ENCODE measurements around the gene NIPSNAP3A. TPM values are rescaled to one million over a fixed set of nuclear protein-coding genes. Genes with fewer than 3 reads are reported as not detected.
"Not testable (repeated sequence)": the region's sequence is repeated elsewhere in the genome, so short reads cannot be mapped to it uniquely, and the experiment has no call there.

NIPSNAP3A gene
- total RNA-seq (ENCODE audit: unreplicated experiment) = 28.0 TPM
- long read RNA-seq, transcript NIPSNAP3A-201 (6 exons, 1,633 nt) = major isoform, 37 of 40 reads
- long read RNA-seq, partial matches to known transcripts = 2 of 40 reads
- long read RNA-seq, other reads (novel, unspliced or antisense) = 1 of 40 reads

DNA sequence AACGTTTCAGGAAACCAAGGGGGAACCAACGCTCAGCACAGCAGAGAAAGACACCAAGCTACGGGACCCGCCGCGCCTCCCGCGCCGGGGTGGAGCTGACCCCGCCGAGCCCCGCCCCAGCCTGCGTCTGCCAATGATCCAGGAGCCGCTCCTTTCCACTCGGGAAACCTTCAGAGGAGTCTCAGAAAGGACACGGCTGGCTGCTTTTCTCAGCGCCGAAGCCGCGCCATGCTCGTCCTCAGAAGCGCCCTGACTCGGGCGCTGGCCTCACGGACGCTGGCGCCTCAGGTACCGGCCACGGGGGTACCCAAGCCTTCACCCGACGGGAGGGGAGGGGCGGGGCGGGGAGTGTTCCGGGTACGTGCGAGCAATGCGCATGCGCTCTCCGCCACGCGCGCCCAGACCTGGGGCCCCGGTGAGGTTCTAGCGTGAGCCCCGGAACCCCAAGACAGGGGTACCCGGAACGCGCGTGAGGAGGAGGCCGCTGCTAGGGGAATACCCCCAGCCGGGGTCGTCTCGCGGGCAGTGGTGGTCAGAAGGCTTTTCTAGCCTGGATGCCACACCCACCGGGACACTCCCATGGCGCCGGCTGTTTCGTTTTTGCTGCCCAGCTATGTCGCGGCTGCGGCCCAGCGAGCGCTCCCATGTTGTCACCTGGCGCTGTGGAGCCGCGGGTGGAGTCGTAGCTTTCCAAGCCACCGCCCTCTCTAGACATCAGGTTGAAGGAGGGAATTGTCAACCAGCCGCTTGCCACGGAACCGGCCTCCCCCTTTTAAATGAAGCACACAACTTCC is at the start of gene NIPSNAP3A:
TSS of gene NIPSNAP3A (plus strand) at position 119 of the 794 bp plus-strand sequence. CDS start at position 229, 110 bp downstream.
- H3K27ac Mint-ChIP-seq (ENCODE audit: unreplicated experiment) = peak within 1 kb of the TSS; percentile 98
- peaks cover 8% of the 10 kb centered on the region for H3K9me3 Mint-ChIP-seq (ENCODE audit: unreplicated experiment)
- TF ChIP-seq, protein P1, sequence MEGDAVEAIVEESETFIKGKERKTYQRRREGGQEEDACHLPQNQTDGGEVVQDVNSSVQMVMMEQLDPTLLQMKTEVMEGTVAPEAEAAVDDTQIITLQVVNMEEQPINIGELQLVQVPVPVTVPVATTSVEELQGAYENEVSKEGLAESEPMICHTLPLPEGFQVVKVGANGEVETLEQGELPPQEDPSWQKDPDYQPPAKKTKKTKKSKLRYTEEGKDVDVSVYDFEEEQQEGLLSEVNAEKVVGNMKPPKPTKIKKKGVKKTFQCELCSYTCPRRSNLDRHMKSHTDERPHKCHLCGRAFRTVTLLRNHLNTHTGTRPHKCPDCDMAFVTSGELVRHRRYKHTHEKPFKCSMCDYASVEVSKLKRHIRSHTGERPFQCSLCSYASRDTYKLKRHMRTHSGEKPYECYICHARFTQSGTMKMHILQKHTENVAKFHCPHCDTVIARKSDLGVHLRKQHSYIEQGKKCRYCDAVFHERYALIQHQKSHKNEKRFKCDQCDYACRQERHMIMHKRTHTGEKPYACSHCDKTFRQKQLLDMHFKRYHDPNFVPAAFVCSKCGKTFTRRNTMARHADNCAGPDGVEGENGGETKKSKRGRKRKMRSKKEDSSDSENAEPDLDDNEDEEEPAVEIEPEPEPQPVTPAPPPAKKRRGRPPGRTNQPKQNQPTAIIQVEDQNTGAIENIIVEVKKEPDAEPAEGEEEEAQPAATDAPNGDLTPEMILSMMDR (IDR thresholded peaks at IDR 0.05; ENCODE audit: partially characterized antibody, unreplicated experiment) = no peak
- peaks cover 15% of the 10 kb centered on the region for H3K4me1 Mint-ChIP-seq (ENCODE audit: low read depth, unreplicated experiment)
- peak; percentile 87 for DNase-seq
- H3K4me3 Mint-ChIP-seq (ENCODE audit: unreplicated experiment) = peak within 1 kb of the TSS; percentile 100
- peaks cover 6% of the 10 kb centered on the region for H3K27me3 Mint-ChIP-seq (ENCODE audit: unreplicated experiment)
- H3K36me3 Mint-ChIP-seq (ENCODE audit: unreplicated experiment) = no peaks in the 10 kb centered on the region

DNA sequence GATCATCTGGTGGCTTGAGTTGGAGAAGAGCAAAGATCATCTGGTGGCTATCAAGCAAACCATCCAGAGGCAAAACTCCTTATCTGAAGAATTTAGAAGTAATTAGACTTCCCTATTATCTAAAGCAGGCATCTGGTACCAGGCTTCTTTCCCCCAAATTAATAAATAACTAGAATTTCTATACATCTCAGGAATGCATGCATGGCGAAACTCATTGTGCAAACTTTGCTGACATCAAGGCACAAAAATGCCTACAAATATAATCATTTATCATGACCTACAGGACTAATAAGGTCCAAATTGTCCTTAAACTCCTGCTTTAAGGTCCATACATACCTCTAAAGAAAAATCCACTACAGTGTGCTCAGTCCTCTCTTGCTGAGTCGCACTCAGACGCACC is 47.2 kb upstream of the NIPSNAP3A start:
- Mint-ChIP-seq H3K27me3 (ENCODE audit: unreplicated experiment) (no peaks in the 10 kb centered on the region), H3K27ac (ENCODE audit: unreplicated experiment) (no peak overlapping the region), H3K36me3 (ENCODE audit: unreplicated experiment) (peaks cover 4% of the 10 kb centered on the region), H3K4me3 (ENCODE audit: unreplicated experiment) (no peak overlapping the region), H3K4me1 (ENCODE audit: low read depth, unreplicated experiment) (no peaks in the 10 kb centered on the region), H3K9me3 (ENCODE audit: unreplicated experiment) (peaks cover 2% of the 10 kb centered on the region)
- no peak for DNase-seq
- TF ChIP-seq, protein P1 (IDR thresholded peaks at IDR 0.05; ENCODE audit: partially characterized antibody, unreplicated experiment) = no peak

DNA sequence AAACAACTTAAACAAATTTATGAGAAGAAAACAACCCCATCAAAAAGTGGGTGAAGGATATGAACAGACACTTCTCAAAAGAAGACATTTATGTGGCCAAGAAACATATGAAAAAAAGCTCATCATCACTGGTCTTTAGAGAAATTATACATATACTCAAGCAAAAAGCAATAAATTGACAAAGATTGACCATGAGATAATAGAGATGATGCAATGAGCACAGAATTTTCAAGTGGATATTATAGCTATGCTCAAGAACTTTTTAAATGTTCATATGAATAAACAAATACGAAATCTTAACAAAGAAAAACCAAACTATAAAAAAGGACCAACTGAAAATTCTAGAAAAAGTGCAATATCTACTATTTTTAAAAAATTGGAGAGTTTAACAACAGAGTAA is 38.7 kb upstream of the NIPSNAP3A start:
- H3K9me3 Mint-ChIP-seq (ENCODE audit: unreplicated experiment); H3K36me3 Mint-ChIP-seq (ENCODE audit: unreplicated experiment); H3K4me1 Mint-ChIP-seq (ENCODE audit: low read depth, unreplicated experiment); H3K4me3 Mint-ChIP-seq (ENCODE audit: unreplicated experiment); H3K27ac Mint-ChIP-seq (ENCODE audit: unreplicated experiment); DNase-seq; H3K27me3 Mint-ChIP-seq (ENCODE audit: unreplicated experiment): not testable (repeated sequence)

DNA sequence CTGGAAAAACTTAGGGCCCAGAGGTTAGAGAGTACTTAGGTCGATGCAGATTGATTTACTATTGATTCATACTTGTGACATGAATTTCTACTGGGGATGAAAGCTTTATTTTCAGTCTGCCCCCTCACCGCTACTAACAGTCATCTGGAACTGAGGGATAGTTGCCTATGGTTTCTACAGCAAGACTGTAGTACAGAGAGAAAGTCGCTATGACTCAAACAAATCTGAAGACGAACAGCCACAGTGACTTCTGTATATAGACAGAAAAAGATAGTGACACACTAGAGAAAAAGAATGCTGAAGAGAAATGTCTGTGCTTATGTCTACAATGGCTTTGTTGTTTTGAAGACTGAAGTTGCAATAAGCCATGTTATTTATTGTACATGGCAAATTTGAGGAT is 35.9 kb upstream of the NIPSNAP3A start:
- no peaks in the 10 kb centered on the region for H3K36me3 Mint-ChIP-seq (ENCODE audit: unreplicated experiment)

DNA sequence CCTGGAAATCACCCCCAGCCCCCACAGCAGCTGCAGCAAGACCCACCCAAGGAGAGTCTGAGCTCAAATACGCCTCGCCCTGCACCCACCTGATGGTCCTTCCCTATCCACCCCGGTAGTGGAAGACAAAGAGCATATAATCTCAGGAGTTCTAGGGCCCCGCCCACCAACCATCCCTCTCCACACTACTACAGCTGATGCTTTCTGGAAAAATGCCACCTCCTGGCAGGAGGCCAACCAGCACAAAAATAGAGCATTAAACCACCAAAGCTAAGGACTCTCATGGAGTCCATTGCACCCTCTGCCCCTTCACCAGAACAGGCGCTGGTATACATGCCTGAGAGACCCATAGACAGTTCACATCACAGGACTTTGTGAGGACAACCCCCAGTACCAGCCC is 22.5 kb upstream of the NIPSNAP3A start:
- H3K27ac Mint-ChIP-seq (ENCODE audit: unreplicated experiment) = no peak overlapping the region
- no peak for DNase-seq

More for the DNA sequence above, 35.9 kb upstream of the NIPSNAP3A start:
- no peak for DNase-seq
- Mint-ChIP-seq H3K9me3 (ENCODE audit: unreplicated experiment) (no peaks in the 10 kb centered on the region), H3K27ac (ENCODE audit: unreplicated experiment) (no peak overlapping the region), H3K4me3 (ENCODE audit: unreplicated experiment) (no peak overlapping the region), H3K4me1 (ENCODE audit: low read depth, unreplicated experiment) (no peaks in the 10 kb centered on the region), H3K27me3 (ENCODE audit: unreplicated experiment) (peaks cover 3% of the 10 kb centered on the region)
- TF ChIP-seq, protein P1 (IDR thresholded peaks at IDR 0.05; ENCODE audit: partially characterized antibody, unreplicated experiment) = no peak

More for the DNA sequence above, 22.5 kb upstream of the NIPSNAP3A start:
- Mint-ChIP-seq H3K4me3 (ENCODE audit: unreplicated experiment) (no peak overlapping the region), H3K9me3 (ENCODE audit: unreplicated experiment) (no peaks in the 10 kb centered on the region), H3K4me1 (ENCODE audit: low read depth, unreplicated experiment) (no peaks in the 10 kb centered on the region), H3K36me3 (ENCODE audit: unreplicated experiment) (no peaks in the 10 kb centered on the region), H3K27me3 (ENCODE audit: unreplicated experiment) (no peaks in the 10 kb centered on the region)
- TF ChIP-seq, protein P1 (IDR thresholded peaks at IDR 0.05; ENCODE audit: partially characterized antibody, unreplicated experiment) = no peak

Data from glutamatergic neuron (in vitro differentiated cells).